CD4-positive, alpha-beta T cell treated with Interleukin-4 for 1 hour (primary cell): ENCODE results near the gene ARF6.
"Not testable (repeated sequence)": the region's sequence is repeated elsewhere in the genome, so short reads cannot be mapped to it uniquely, and the experiment has no call there.

Experiments
- DNase-seq, 2 donors: peaks; one replicate each; pipeline ENCODE4 v3.0.0-alpha.2; 2020 to 2022

The ARF6 gene

DNA sequence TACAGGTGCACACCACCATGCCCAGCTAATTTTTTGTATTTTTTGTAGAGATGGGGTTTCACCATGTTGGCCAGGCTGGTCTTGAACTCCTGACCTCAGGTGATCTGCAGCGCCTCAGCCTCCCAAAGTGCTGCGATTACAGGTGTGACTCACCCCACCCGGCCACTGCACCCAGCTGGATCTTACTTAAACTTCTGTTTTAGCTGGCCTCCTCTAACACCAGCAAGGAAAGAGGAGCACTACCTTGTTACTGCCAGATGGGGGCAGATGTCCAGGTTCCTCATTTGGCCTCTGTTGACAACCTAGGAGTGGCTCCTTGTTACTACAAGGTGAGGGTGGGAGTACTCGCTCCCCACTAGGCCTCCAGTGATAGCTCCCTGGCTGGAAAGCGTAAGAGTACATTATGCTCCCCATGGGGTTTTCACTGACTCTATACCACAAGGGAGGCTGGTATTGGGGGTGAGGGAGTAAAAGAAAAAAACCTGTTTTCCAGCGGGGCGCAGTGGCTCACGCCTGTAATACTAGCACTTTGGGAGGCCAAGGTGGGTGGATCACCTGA lies 13.2 kb upstream of the ARF6 start:
- DNase-seq, result peak; percentile 78 to 80

- DNase-seq, result no peak
Observed at GRCh38 chr14:49880267-49881064, 12.4 kb upstream of the ARF6 start.

- no peak for DNase-seq
Observed at GRCh38 chr14:49881350-49882001, 11.4 kb upstream of the ARF6 start.

- DNase-seq, result peak in 1 of 2 donors; percentile 19
Observed at GRCh38 chr14:49882826-49883694, 9.8 kb upstream of the ARF6 start.

- DNase-seq, result no peak
Observed at GRCh38 chr14:49886523-49886922, 6.4 kb upstream of the ARF6 start.

DNA sequence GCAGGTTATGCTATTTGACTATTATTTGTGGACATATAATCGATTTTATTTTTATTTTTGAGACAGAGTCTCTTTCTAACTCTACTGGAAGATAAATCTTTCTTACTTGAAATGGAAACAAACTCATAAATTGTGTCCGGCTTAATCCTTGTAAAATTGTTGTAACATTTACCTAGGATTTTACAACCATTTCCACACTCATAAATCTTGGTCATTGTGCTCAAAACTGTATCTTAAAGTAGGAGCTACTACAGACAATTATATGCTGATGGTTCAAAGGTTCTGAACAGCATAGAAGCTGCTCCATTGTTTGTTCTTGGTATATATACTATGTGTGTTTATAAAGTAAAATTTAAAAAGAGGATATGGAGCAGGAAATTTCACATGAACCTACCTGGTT lies 4.6 kb upstream of the ARF6 start:
- no peak for DNase-seq

DNA sequence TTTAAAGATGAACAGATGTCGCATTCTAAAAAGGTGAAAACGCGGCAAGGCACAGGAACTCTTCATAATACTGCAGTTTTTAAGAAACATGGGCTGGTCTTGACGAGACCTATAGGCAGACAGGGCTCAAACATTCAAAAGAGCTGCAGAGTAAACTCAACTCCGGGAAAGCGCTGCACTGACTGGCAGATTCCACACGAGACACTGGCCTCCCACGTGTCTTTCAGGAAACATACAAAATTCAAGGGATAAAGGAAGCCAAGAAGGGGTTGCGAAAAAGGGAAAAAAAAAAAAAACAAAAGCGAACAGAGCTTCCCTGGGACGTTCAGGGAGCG lies 614 bp upstream of the ARF6 start:
- DNase-seq, result peak; percentile 71 to 73

DNA sequence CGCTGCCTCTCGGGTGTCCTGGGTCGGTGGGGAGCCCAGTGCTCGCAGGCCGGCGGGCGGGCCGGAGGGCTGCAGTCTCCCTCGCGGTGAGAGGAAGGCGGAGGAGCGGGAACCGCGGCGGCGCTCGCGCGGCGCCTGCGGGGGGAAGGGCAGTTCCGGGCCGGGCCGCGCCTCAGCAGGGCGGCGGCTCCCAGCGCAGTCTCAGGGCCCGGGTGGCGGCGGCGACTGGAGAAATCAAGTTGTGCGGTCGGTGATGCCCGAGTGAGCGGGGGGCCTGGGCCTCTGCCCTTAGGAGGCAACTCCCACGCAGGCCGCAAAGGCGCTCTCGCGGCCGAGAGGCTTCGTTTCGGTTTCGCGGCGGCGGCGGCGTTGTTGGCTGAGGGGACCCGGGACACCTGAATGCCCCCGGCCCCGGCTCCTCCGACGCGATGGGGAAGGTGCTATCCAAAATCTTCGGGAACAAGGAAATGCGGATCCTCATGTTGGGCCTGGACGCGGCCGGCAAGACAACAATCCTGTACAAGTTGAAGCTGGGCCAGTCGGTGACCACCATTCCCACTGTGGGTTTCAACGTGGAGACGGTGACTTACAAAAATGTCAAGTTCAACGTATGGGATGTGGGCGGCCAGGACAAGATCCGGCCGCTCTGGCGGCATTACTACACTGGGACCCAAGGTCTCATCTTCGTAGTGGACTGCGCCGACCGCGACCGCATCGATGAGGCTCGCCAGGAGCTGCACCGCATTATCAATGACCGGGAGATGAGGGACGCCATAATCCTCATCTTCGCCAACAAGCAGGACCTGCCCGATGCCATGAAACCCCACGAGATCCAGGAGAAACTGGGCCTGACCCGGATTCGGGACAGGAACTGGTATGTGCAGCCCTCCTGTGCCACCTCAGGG lies 679 bp downstream of the ARF6 start:
- peak; percentile 79 to 82 for DNase-seq

DNA sequence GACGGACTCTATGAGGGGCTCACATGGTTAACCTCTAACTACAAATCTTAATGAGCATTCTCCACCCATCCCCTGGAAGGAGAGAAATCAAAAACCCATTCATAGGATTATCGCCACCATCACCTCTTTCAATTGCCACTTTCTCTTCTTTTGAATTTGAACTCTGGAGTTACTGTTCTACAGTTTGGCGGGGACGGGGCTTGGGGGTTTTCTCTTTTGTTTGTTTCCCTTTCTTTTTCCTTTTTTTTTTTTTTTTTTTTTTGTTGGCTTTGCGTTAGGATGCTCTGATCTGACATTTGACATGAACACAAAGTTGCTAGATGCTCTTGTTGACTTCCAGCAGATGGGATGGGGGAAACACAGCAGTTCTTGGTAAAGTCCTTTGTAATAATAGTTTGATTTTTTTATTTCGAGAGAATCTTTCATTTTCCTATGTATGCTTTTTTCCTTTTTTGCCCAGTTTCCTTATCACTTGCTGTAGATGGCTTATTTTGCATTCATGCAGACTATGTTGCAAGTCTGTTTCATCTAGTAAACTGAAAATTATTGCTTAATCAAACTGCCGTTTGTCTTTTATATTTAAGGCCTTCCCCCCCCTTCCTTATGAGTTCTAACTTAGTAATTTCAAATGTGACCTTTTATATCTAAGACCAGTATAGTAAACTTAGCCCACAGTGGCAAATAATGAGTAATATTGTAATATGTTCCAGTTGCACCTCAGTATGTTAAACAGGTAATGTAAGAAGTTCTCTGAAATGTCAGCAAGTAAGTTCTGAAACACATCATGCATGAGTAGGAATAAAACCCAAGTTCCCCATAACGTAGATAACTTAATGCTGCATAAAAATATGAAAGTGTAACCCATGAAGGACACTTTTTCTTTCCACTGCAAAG lies 1.6 kb downstream of the ARF6 start:
- DNase-seq, result peak in 1 of 2 donors; percentile 43

GRCh38 chr14:49895480-49895879 lies 2.6 kb downstream of the ARF6 start:
- peak in 1 of 2 donors; percentile 41 for DNase-seq

DNA sequence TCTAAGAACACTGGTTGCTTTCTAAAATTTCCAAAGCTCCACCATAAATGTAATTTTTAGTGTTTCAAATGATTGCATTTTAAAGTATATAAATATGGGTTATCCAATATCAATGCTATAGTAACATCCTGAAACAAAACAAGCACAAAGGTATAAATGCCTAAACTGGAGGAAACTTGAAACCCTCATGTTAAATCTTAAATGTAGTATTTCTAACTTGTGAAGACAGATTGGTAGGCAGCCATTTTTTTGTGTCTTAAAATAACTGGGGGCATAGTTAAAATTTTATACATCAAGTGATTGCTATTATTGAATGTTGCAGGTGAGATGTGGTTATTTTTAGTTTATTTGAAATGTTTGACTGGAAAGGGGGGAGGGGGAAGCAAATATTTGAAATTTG lies 3.4 kb downstream of the ARF6 start:
- DNase-seq, result not testable (repeated sequence)

GRCh38 chr14:49896966-49897365 lies 4.1 kb downstream of the ARF6 start:
- peak in 1 of 2 donors; percentile 31 for DNase-seq

- DNase-seq, result no peak
Observed at GRCh38 chr14:49897414-49897813, 4.5 kb downstream of the ARF6 start.

DNA sequence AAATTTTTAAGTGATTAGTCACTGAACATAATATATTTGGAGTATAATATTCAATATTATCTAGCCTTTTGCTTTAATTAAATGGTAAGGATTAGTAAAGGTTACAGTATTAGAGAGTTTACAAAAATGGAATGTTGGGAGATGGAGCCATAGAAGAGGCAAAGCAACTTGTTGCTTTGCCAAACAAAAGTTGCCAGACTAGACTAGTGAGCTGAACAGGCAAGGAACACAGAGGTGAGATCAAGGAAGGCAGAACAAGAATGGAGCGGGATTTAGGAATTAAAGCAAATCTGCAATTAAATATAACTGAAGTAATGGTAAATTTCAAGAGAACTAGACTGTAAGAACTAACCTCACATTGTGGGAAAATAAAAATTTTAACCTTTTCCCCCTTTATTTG lies 5.1 kb downstream of the ARF6 start:
- DNase-seq, result no peak

GRCh38 chr14:49898485-49898884 lies 5.6 kb downstream of the ARF6 start:
- no peak for DNase-seq

DNA sequence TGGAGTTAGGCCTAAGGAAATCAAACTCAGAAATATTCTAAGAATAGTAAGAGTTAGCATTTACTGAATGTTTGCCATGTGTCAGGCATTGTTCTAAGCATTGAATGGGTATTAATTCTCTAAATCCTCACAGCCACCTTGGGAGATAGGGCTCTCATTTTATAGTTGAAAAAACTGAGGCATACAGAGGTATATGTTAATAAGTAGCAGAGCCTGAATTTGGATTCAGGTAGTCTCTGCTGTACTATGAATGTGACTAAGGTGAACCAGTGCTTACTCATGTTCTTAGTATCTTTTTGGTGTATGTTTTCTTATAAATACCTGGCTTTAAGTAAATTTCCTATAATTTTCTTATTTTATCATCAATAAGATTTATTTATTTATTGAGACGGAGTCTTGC lies 8.1 kb downstream of the ARF6 start:
- DNase-seq, result no peak

DNA sequence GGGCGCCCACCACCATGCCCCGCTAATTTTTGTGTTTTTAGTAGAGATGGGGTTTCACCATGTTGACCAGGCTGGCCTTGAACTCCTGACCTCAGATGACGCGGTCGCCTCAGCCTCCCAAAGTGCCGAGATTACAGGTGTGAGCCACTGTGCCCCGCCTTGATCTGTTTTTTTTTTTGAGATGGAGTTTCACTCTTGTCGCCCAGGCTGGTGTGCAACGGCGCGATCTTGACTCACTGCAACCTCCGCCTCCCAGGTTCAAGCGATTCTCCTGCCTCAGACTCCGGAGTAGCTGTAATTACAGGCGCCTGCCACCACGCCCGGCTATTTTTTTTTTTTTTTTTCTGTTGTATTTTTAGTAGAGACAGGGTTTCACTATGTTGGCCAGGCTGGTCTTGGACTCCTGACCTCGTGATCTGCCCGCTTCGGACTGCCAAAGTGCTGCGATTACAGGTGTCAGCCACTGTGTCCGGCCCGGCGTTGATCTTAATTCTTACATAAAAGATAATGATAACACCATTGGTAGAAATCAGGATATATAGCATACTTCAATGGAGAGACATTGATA lies 9.9 kb downstream of the ARF6 start:
- not testable (repeated sequence) for DNase-seq

GRCh38 chr14:49904270-49904669 lies 11.4 kb downstream of the ARF6 start:
- DNase-seq, result no peak

- no peak for DNase-seq
Observed at GRCh38 chr14:49905989-49906388, 13.1 kb downstream of the ARF6 start.

DNA sequence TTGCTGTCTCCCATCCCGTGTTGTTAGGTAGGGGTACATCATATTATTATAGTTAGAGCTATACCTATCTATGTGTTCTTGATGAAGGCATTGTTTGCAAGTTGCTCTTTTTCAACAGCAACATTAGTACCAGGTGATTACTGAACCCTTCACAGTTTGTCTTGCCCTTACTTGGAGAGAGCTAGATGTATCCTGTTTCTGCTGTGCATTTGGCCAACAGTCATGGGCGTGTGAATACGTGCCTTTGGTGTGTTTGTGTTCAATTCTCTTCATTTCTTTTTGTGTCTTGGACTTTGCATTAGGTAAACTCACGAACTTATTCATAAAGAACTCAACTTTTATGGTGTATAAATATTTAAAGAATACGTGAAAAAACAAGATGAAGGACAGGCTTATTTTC lies 14.3 kb downstream of the ARF6 start:
- no peak for DNase-seq

DNA sequence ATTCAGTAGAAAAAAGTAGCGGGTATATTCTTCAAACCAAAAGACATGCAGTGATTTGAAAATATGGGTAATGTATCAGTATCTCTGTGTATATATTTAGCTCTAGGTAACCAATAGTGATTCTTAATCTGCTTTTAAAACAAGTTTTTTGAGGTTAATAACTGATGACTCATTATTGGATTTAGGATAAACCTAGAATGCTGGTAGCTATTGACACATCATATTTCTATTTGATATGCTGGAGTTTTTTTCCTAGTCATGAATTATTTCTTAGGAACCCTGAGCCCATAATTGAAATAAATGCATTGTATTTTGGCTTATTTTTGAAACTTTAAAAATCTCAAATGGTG lies 15.5 kb downstream of the ARF6 start:
- DNase-seq, result no peak
